ENCODE results near the gene KLHL25. TPM values are rescaled to one million over a fixed set of nuclear protein-coding genes. Genes with fewer than 3 reads are reported as not detected.
A peak's percentile ranks its signal among the peaks of the same experiment; 100 is the strongest.

Gene KLHL25
- total and polyA plus RNA-seq, 2 of the 13 experiments (the other 11 are each of a cell fraction or from before 2014, with no cell fraction given): 3.7 to 8.2 TPM

- TF ChIP-seq TBX3 (IDR thresholded peaks at IDR 0.05; ENCODE audit: borderline replicate concordance) (peak; percentile 31; the same call in 1 of the 2 replicates), HDAC2 (CRISPR knock-in tag; IDR thresholded peaks at IDR 0.05) (peak; percentile 37; the same call in 1 of the 2 replicates), FOXK1 (CRISPR knock-in tag; IDR thresholded peaks at IDR 0.05; ENCODE audit: borderline replicate concordance, low read depth) (no peak), CEBPB (IDR thresholded peaks at IDR 0.05; ENCODE audit: borderline replicate concordance, low read depth, low read length) (no peak), EP300 (IDR thresholded peaks at IDR 0.05; ENCODE audit: low read depth in 2 of 2, low read length in 2 of 2) (no peak), EP300 (CRISPR knock-in tag; IDR thresholded peaks at IDR 0.05; ENCODE audit: borderline replicate concordance) (0 out of 2 replicates have a peak, but pooled peaks have one; percentile 18), RXRA (CRISPR knock-in tag; IDR thresholded peaks at IDR 0.05) (peak; percentile 68), AHDC1 (CRISPR knock-in tag; IDR thresholded peaks at IDR 0.05; ENCODE audit: borderline replicate concordance) (peak; percentile 49; the same call in 1 of the 2 replicates), FOSL2 (CRISPR knock-in tag; IDR thresholded peaks at IDR 0.05) (peak; percentile 92), FOSL1 (CRISPR knock-in tag; IDR thresholded peaks at IDR 0.05; ENCODE audit: borderline replicate concordance) (peak; percentile 73; the same call in 1 of the 2 replicates), ZGPAT (CRISPR knock-in tag; IDR thresholded peaks at IDR 0.05) (no peak; the same call in 1 of the 2 replicates), ZNF292 (CRISPR knock-in tag; IDR thresholded peaks at IDR 0.05; ENCODE audit: borderline replicate concordance, low read depth) (peak; percentile 48; the same call in 1 of the 2 replicates), SAP130 (CRISPR knock-in tag; IDR thresholded peaks at IDR 0.05; ENCODE audit: low read depth) (peak; percentile 59), NFRKB (IDR thresholded peaks at IDR 0.05) (no peak), ZNF331 (CRISPR knock-in tag; IDR thresholded peaks at IDR 0.05) (peak; percentile 68), DNMT3B (CRISPR knock-in tag; conservative IDR thresholded peaks at IDR 0.05) (no peak), JUND (CRISPR knock-in tag; IDR thresholded peaks at IDR 0.05) (peak; percentile 73)
These were observed 42.3 kb upstream of the KLHL25 start (continued) for GRCh38 chr15:85837011-85837433.

All from HepG2 (cell line).